ENCODE measurements around the gene STAT1. TPM values are rescaled to one million over a fixed set of nuclear protein-coding genes. Genes with fewer than 3 reads are reported as not detected.

Gene STAT1
- total and polyA plus RNA-seq, 10 of the 15 experiments (the other 5 are each of a cell fraction or from before 2014, with no cell fraction given): 81.8 to 398 (median 307) TPM

DNA sequence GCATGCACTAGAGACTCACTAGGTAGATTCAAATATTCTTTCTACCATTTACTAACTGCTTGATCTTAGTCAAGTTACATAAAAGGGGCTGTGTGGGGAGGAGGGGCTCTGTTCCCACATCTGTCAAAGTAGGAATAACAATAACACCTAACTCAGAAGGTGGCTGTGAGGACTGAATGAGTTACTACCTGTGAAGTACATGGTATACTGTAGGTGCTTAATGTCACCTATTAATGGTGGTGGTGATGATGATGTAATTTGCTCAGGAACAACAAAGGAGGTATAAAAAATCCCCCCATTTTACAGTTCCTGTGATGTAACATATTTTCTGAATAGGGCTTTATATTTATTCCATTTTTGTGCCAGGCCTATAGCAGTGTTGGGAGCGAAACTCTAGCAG is 40.7 kb downstream of the STAT1 start:
- peaks cover 46 to 89% of the 10 kb centered on the region in 2 experiments for H3K36me3 ChIP-seq (ENCODE audit: control insufficient read depth in 2 of 2, insufficient read depth in 2 of 2, low read length in 1 of 2)
- no peak overlapping the region for H3K4me3 ChIP-seq
- TF ChIP-seq POLR2AphosphoS5 (IDR thresholded peaks at IDR 0.05; ENCODE audit: low read length) (peak; percentile 77), SREBF1 (IDR thresholded peaks at IDR 0.05; ENCODE audit: low read length) (no peak), RFX5 (IDR thresholded peaks at IDR 0.05; ENCODE audit: low read depth, low read length) (no peak), POU2F2 (IDR thresholded peaks at IDR 0.05; ENCODE audit: borderline replicate concordance, low read depth, low read length) (no peak)
- in situ Hi-C loops (cut with MboI): no loop called here
- WGBS (ENCODE audit: insufficient coverage, insufficient replicate concordance, low lambda C conversion rate, missing lambda C conversion rate): 100% methylated on average over 1 of the region's 1 CpG
- no peaks in the 10 kb centered on the region for H3K27me3 ChIP-seq (replicated peaks in 1 of 2; ENCODE audit: control insufficient read depth in 2 of 2, insufficient read depth in 2 of 2, low read length in 1 of 2)
- SMC1A ChIA-PET (ENCODE audit: uncharacterized antibody, unreplicated experiment): interaction anchor here (0.6 to 1.5 kb wide), 4 partner anchors 9 to 1175 kb away, joined by 3 to 7 read pairs (median 3); no protein-coding TSS in a partner anchor
- intact Hi-C loops (cut with micrococcal nuclease; ENCODE audit: unreplicated experiment): no loop called here
- ATAC-seq (no peak), FAIRE-seq (no peak), DNase-seq (ENCODE audit: low read depth, low spot score) (no peak)
- no peak overlapping the region for H3K9ac ChIP-seq (ENCODE audit: control insufficient read depth, insufficient read depth, low read length)
- no TSS peak for BruUV-seq (replicated peaks)
- no peaks in the 10 kb centered on the region; the same call in none of the 2 replicates for H3K79me2 ChIP-seq (ENCODE audit: control insufficient read depth, insufficient read depth, low read length)
- H3K27ac ChIP-seq (ENCODE audit: control insufficient read depth, insufficient read depth): no peak overlapping the region
- RAD21 ChIA-PET (ENCODE audit: unreplicated experiment): interaction anchor here (2.1 kb wide), 1 partner anchor 122 kb away, joined by 6 read pairs; no protein-coding TSS in a partner anchor
- no peak overlapping the region for H2AFZ ChIP-seq (ENCODE audit: control insufficient read depth, low read depth, low read length)
- H3K4me2 ChIP-seq (ENCODE audit: control insufficient read depth, insufficient read depth): no peak overlapping the region
- H4K20me1 ChIP-seq (ENCODE audit: control insufficient read depth, insufficient read depth): peaks cover 13% of the 10 kb centered on the region
- POLR2A ChIA-PET: interaction anchor here (0.6 kb wide), 1 partner anchor 151 kb away, joined by 4 read pairs; no protein-coding TSS in a partner anchor
- no peaks in the 10 kb centered on the region for H3K4me1 ChIP-seq (ENCODE audit: control insufficient read depth, insufficient read depth, low read length)
- CTCF ChIA-PET: interaction anchor here (0.6 to 1.1 kb wide), 2 partner anchors 14 to 24 kb away, joined by 3 read pairs; no protein-coding TSS in a partner anchor
- H3K9me3 ChIP-seq (replicated peaks; ENCODE audit: control insufficient read depth, insufficient read depth, low read length): no peaks in the 10 kb centered on the region

DNA sequence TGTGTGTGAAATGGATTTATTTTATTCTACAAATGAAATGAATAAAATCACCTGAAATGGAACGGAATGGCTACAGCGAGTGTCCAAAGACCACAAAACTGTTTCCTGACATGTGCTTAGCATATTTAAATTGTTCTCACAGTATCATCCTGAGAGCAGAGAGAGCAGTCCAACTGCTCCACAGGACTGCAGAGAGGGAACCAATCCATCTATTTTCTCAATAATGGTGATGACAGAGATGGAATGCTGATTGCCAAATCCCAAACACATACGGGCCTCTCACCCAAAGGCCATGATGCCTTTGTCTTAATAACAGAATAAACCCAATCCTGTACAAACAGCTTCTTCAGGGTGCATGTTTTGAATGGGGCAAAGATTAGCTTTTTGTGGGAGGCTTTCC is 41.1 kb downstream of the STAT1 start:
- H3K27ac ChIP-seq (ENCODE audit: control insufficient read depth, insufficient read depth): no peak overlapping the region
- in situ Hi-C loops (cut with MboI): no loop called here
- ATAC-seq (no peak), FAIRE-seq (no peak), DNase-seq (ENCODE audit: low read depth, low spot score) (no peak)
- 67% methylated on average over 3 of the region's 3 CpGs for WGBS (ENCODE audit: insufficient coverage, insufficient replicate concordance, low lambda C conversion rate, missing lambda C conversion rate)
- TF ChIP-seq POLR2AphosphoS5 (IDR thresholded peaks at IDR 0.05; ENCODE audit: low read length): peak; percentile 41; the same call in 1 of the 2 replicates
- TF ChIP-seq EZH2 (IDR thresholded peaks at IDR 0.05; ENCODE audit: borderline replicate concordance, control insufficient read depth, low read depth, low read length): no peak
- no peak overlapping the region for H3K4me3 ChIP-seq
- intact Hi-C loops (cut with micrococcal nuclease; ENCODE audit: unreplicated experiment): no loop called here
- H3K4me2 ChIP-seq (ENCODE audit: control insufficient read depth, insufficient read depth): no peak overlapping the region
- ChIA-PET SMC1A (ENCODE audit: uncharacterized antibody, unreplicated experiment) (interaction anchor here (0.5 to 1.2 kb wide), 3 partner anchors 11 to 1175 kb away, joined by 3 read pairs; no protein-coding TSS in a partner anchor), POLR2A (interaction anchor here (0.6 to 1.0 kb wide), 3 partner anchors 10 to 150 kb away, joined by 3 to 5 read pairs (median 4); no protein-coding TSS in a partner anchor), RAD21 (ENCODE audit: unreplicated experiment) (interaction anchor here (2.1 kb wide), 1 partner anchor 122 kb away, joined by 6 read pairs; no protein-coding TSS in a partner anchor), CTCF (no interaction called here)
- H4K20me1 ChIP-seq (ENCODE audit: control insufficient read depth, insufficient read depth): peaks cover 13% of the 10 kb centered on the region
- H3K9me3 ChIP-seq (replicated peaks; ENCODE audit: control insufficient read depth, insufficient read depth, low read length): no peaks in the 10 kb centered on the region
- no peaks in the 10 kb centered on the region for H3K27me3 ChIP-seq (replicated peaks in 1 of 2; ENCODE audit: control insufficient read depth in 2 of 2, insufficient read depth in 2 of 2, low read length in 1 of 2)
- no TSS peak for BruUV-seq (replicated peaks)
- H3K4me1 ChIP-seq (ENCODE audit: control insufficient read depth, insufficient read depth, low read length): no peaks in the 10 kb centered on the region
- no peaks in the 10 kb centered on the region; the same call in none of the 2 replicates for H3K79me2 ChIP-seq (ENCODE audit: control insufficient read depth, insufficient read depth, low read length)
- H2AFZ ChIP-seq (ENCODE audit: control insufficient read depth, low read depth, low read length): no peak overlapping the region
- no peak overlapping the region for H3K9ac ChIP-seq (ENCODE audit: control insufficient read depth, insufficient read depth, low read length)
- H3K36me3 ChIP-seq (ENCODE audit: control insufficient read depth in 2 of 2, insufficient read depth in 2 of 2, low read length in 1 of 2): peaks cover 45 to 88% of the 10 kb centered on the region in 2 experiments

All from GM12878 (cell line).